GM12801 (cell line): ENCODE results near the gene LCA5L.

Source experiments
- CTCF ChIP-seq: IDR thresholded peaks from one replicate; pipeline ENCODE4 v1.5.1; 2011; ENCODE audit warnings: control low read depth; ENCODE audit not compliant: insufficient read length; ENCODE audit errors: extremely low read depth

The LCA5L gene

GRCh38 chr21:39367783-39368182 is 77.8 kb downstream of the LCA5L start:
- no peak for TF ChIP-seq CTCF

- no peak for TF ChIP-seq CTCF
These were observed 79.0 kb downstream of the LCA5L start for GRCh38 chr21:39366563-39366962.

DNA sequence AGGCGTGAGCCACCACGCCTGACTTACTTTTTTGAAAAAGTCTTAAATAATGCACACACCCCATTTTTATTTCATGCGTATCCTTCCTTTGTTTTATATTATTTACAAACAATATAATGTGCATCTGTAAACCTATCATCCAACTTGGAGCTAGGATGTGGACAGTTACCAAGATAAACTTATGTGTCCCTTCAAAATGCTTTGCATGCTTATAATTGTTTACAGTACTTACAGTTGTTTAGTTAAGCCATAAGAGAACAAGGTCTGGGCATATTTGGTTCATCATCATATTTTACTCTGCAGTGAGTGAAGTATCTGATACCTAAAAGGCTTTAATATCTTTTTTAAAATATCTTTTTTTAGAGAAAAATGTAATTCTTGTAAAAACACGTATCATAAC is 80.6 kb downstream of the LCA5L start:
- TF ChIP-seq CTCF: no peak

DNA sequence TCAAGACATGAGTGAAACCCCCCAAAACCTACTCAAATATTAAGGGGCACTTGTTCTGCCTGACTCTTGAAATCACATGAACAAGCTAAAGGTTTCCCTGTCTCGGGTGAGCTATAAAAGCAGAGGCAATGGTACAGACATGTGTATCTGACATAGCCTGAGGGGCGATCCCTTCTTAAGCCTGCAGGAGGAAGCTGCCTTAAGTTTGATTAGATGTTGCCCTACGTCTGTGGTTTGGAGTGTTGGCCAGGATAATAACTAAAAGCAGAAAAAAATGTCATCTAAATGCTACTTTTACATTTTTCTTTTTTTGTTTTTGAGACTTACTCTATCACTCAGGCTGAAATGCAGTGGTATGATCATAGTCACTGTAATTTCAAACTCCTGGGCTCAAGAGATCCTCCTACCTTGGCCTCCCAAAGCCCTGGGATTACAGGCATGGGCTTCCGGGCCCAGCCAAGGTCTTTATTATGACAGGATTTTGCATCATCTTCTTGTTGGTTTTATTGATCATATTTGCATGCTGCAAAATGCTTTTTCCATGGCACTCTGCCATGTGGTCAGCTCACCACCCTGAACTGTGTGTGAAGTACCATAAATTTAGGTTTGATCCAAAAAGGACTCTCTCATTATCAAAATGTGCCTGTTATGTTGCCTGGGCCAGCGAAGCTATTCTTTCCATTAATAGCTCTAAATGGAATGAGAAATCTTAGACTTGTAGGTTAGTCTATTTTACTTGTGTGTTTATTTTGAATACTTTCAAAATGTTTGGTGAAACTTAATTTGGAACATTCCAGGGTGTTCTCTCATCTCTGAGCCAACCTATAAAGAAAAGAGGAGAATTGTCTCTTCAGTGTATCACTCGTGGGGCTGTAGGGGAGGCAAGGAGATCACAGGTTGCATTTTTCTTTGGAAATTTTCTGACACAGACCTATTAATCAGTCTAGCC is 81.7 kb downstream of the LCA5L start:
- no peak for TF ChIP-seq CTCF

DNA sequence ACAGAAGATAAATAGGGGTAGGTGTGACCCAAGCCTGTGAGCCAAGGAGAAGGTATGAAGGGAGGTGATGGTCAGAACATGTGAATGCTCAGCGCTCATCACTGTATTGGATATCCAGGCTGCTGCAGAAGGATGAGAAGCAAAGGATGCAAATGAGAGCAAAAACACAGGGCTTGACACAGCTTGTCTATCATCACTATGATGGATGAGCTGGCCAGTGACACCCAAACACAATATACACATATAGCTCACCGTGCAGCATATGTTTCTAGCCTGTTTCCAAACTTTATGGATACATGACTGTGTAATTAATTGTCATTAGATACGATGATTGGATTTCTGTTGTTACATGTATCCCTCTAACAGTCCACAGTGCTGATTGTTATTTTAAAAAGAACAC is 82.8 kb downstream of the LCA5L start:
- no peak for TF ChIP-seq CTCF

GRCh38 chr21:39359382-39359781 is 86.2 kb downstream of the LCA5L start:
- no peak for TF ChIP-seq CTCF
